ENCODE results near the gene ADI1. TPM values are rescaled to one million over a fixed set of nuclear protein-coding genes. Genes with fewer than 3 reads are reported as not detected.

Gene ADI1
- total and polyA plus RNA-seq, 2 of the 4 experiments (the other 2 are of a cell fraction) = 43.2 to 46.0 TPM

DNA sequence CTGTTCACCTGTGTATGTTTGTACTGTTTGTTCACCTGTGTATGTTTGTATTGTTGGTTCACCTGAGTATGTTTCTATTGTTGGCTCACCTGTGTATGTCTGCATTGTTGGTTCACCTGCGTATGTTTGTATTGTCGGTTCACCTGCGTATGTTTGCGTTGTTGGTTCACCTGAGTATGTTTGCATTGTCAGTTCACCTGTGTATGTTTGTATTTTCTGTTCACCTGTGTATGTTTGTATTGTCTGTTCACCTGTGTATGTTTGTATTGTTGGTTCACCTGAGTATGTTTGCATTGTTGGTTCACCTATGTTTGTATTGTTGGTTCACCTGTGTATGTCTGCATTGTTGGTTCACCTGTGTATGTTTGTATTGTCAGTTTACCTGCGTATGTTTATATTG is 14.6 kb downstream of the ADI1 start:
- no peak overlapping the region for H3K23ac ChIP-seq (ENCODE audit: low read depth, low read length)
- no peak overlapping the region for H3K4ac ChIP-seq (ENCODE audit: low read depth, low read length)
- H3K14ac ChIP-seq (replicated peaks; ENCODE audit: low read depth, low read length) = no peak overlapping the region
- no peak overlapping the region for H4K5ac ChIP-seq (ENCODE audit: low read depth, low read length)
- no peak overlapping the region for H4K91ac ChIP-seq (ENCODE audit: insufficient read depth, low read depth, low read length)
- no peak overlapping the region for H2AK5ac ChIP-seq (ENCODE audit: low read depth, low read length)
- no peak overlapping the region for H3K18ac ChIP-seq (ENCODE audit: low read depth, low read length)
- peaks cover 11 to 42% of the 10 kb centered on the region in 2 experiments for H3K79me1 ChIP-seq (ENCODE audit: low read depth in 1 of 2, low read length in 2 of 2)
- H3K4me1 ChIP-seq (ENCODE audit: control insufficient read depth, insufficient read depth, low read length) = no peaks in the 10 kb centered on the region
- no peaks in the 10 kb centered on the region for H3K9me3 ChIP-seq (ENCODE audit: control insufficient read depth, insufficient read depth, low read length)
- H3K27me3 ChIP-seq (ENCODE audit: control insufficient read depth, insufficient read depth, low read length) = no peaks in the 10 kb centered on the region
- H2BK5ac ChIP-seq (ENCODE audit: low read depth, low read length, poor library complexity, severe bottlenecking) = no peak overlapping the region
- H3K9me1 ChIP-seq (ENCODE audit: insufficient read depth, low read length) = peaks cover 7% of the 10 kb centered on the region
- H2BK15ac ChIP-seq (ENCODE audit: low read depth, low read length) = no peak overlapping the region
- no peak overlapping the region for H3K4me3 ChIP-seq (ENCODE audit: insufficient read depth, low read depth, low read length)
- H2BK120ac ChIP-seq (ENCODE audit: low read depth, low read length) = no peak overlapping the region
- no peak overlapping the region for H3K4me2 ChIP-seq (ENCODE audit: low read depth, low read length)
- ATAC-seq (ENCODE audit: low read depth) (no peak), DNase-seq (no peak)
- H2AFZ ChIP-seq (replicated peaks; ENCODE audit: low read length, poor library complexity) = no peak overlapping the region
- BruUV-seq (replicated peaks) = no TSS peak
- no peak overlapping the region for H3K56ac ChIP-seq (ENCODE audit: extremely low read depth, insufficient read depth, low read length)
- dilution Hi-C loops (cut with HindIII; ENCODE audit: low sequenced_read_pairs, unreplicated experiment) (no loop called here), in situ Hi-C loops (cut with MboI; ENCODE audit: low sequenced_read_pairs) (no loop called here), intact Hi-C loops (cut with micrococcal nuclease) (no loop called here)
- peaks cover 33% of the 10 kb centered on the region for H3K36me3 ChIP-seq (ENCODE audit: control insufficient read depth, insufficient read depth, low read length)
- no peak overlapping the region for H2BK20ac ChIP-seq (ENCODE audit: low read depth, low read length)
- H3K27ac ChIP-seq (ENCODE audit: insufficient read depth, low read length) = no peak overlapping the region
- TF ChIP-seq RCOR1 (IDR thresholded peaks at IDR 0.05; ENCODE audit: insufficient replicate concordance, low read length) = no peak
- no peak for TF ChIP-seq FOS (IDR thresholded peaks at IDR 0.05; ENCODE audit: low read depth, low read length)
- no peak for TF ChIP-seq MAFK (IDR thresholded peaks at IDR 0.05; ENCODE audit: low read depth, low read length)
- TF ChIP-seq CEBPB (IDR thresholded peaks at IDR 0.05; ENCODE audit: low read depth, low read length) = no peak
- TF ChIP-seq, protein P1, sequence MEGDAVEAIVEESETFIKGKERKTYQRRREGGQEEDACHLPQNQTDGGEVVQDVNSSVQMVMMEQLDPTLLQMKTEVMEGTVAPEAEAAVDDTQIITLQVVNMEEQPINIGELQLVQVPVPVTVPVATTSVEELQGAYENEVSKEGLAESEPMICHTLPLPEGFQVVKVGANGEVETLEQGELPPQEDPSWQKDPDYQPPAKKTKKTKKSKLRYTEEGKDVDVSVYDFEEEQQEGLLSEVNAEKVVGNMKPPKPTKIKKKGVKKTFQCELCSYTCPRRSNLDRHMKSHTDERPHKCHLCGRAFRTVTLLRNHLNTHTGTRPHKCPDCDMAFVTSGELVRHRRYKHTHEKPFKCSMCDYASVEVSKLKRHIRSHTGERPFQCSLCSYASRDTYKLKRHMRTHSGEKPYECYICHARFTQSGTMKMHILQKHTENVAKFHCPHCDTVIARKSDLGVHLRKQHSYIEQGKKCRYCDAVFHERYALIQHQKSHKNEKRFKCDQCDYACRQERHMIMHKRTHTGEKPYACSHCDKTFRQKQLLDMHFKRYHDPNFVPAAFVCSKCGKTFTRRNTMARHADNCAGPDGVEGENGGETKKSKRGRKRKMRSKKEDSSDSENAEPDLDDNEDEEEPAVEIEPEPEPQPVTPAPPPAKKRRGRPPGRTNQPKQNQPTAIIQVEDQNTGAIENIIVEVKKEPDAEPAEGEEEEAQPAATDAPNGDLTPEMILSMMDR (conservative IDR thresholded peaks at IDR 0.05; ENCODE audit: low read depth, low read length) = no peak
- TF ChIP-seq, protein P2, sequence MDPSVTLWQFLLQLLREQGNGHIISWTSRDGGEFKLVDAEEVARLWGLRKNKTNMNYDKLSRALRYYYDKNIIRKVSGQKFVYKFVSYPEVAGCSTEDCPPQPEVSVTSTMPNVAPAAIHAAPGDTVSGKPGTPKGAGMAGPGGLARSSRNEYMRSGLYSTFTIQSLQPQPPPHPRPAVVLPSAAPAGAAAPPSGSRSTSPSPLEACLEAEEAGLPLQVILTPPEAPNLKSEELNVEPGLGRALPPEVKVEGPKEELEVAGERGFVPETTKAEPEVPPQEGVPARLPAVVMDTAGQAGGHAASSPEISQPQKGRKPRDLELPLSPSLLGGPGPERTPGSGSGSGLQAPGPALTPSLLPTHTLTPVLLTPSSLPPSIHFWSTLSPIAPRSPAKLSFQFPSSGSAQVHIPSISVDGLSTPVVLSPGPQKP (IDR thresholded peaks at IDR 0.05; ENCODE audit: borderline replicate concordance, low read depth, low read length) = no peak
- no peak for TF ChIP-seq SMC3 (IDR thresholded peaks at IDR 0.05; ENCODE audit: low read depth, low read length)
- TF ChIP-seq MXI1 (IDR thresholded peaks at IDR 0.05; ENCODE audit: borderline replicate concordance, low read depth, low read length) = no peak
- TF ChIP-seq, protein P3, sequence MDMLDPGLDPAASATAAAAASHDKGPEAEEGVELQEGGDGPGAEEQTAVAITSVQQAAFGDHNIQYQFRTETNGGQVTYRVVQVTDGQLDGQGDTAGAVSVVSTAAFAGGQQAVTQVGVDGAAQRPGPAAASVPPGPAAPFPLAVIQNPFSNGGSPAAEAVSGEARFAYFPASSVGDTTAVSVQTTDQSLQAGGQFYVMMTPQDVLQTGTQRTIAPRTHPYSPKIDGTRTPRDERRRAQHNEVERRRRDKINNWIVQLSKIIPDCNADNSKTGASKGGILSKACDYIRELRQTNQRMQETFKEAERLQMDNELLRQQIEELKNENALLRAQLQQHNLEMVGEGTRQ (IDR thresholded peaks at IDR 0.05; ENCODE audit: low read depth, low read length) = no peak
- TF ChIP-seq RAD21 (IDR thresholded peaks at IDR 0.05; ENCODE audit: low read length) = no peak
- no peak for TF ChIP-seq POLR2A (IDR thresholded peaks at IDR 0.05; ENCODE audit: low read depth, low read length)
- TF ChIP-seq CHD1 (IDR thresholded peaks at IDR 0.05; ENCODE audit: low read depth, low read length) = no peak
- no peak for TF ChIP-seq BHLHE40 (IDR thresholded peaks at IDR 0.05; ENCODE audit: low read depth, low read length)
- no peak for TF ChIP-seq NFE2L2 (IDR thresholded peaks at IDR 0.05; ENCODE audit: low read depth, low read length)
- no peak for TF ChIP-seq RFX5 (IDR thresholded peaks at IDR 0.05; ENCODE audit: low read depth, low read length)
- TF ChIP-seq MAZ (IDR thresholded peaks at IDR 0.05; ENCODE audit: borderline replicate concordance, low read depth, low read length) = no peak
- H4K8ac ChIP-seq (ENCODE audit: low read depth in 2 of 2, low read length in 2 of 2) = no peak overlapping the region
- ChIA-PET CTCF (no interaction called here), POLR2A (ENCODE audit: unreplicated experiment) (no interaction called here)
- H3K9ac ChIP-seq (ENCODE audit: low read depth, low read length) = no peak overlapping the region
- peaks cover 4% of the 10 kb centered on the region; the same call in 1 of the 2 replicates for H4K20me1 ChIP-seq (ENCODE audit: insufficient read depth, low read length)
- no CpG with 5 or more reads among the region's 5 CpGs for WGBS, 2 experiments (ENCODE audit: extremely low coverage in 2 of 2, insufficient read length in 1 of 2)
- H2AK9ac ChIP-seq (replicated peaks; ENCODE audit: low read depth, low read length, poor library complexity) = no peak overlapping the region

Data from IMR-90 (cell line).